IPS-18a (cell line): ENCODE data around the gene CEP250.
A peak's percentile ranks its signal among the peaks of the same experiment; 100 is the strongest.
"Not testable (repeated sequence)": the region's sequence is repeated elsewhere in the genome, so short reads cannot be mapped to it uniquely, and the experiment has no call there.

Experiments used
- H3K27ac ChIP-seq: one replicate; pipeline ENCODE4 v1.5.1; 2013; ENCODE audit warnings: low read length
- H3K27me3 ChIP-seq: one replicate; pipeline ENCODE4 v1.6.1; 2013; ENCODE audit warnings: mild to moderate bottlenecking, low read length; ENCODE audit not compliant: control insufficient read depth, insufficient read depth
- H3K36me3 ChIP-seq: one replicate; pipeline ENCODE4 v1.6.1; 2013; ENCODE audit warnings: low read depth, low read length; ENCODE audit not compliant: control insufficient read depth
- H3K4me1 ChIP-seq: one replicate; pipeline ENCODE4 v1.6.1; 2013; ENCODE audit warnings: low read depth, low read length; ENCODE audit not compliant: control insufficient read depth
- H3K4me3 ChIP-seq: one replicate; pipeline ENCODE4 v1.5.1; 2013; ENCODE audit warnings: low read length
- H3K9ac ChIP-seq: one replicate; pipeline ENCODE4 v1.6.1; 2013; ENCODE audit warnings: mild to moderate bottlenecking, low read length, moderate library complexity
- H3K9me3 ChIP-seq: one replicate; pipeline ENCODE4 v1.6.1; 2013; ENCODE audit warnings: low read depth, low read length; ENCODE audit not compliant: control insufficient read depth

Gene CEP250

DNA sequence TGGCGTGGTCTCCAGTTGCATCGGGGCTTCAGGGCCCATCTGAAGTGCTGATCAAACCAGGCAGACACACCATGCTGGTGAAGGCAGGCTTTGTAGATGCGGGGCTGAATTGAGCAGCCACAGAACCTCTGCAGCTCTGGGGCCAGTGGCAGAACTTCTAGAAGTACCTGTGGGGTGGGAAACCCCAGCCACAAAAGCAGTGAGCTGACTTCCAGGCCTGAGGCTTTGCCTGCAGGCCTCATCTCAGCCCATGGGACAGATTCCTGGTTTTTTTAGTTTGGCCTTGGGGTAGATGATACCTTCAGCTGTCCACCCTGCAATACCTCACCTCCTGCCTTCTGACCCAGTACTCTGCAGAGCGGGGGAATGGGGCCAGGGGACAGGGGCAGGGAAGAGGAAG, 59.9 kb downstream of the CEP250 start:
- no peaks in the 10 kb centered on the region for H3K4me1 ChIP-seq
- H3K27ac ChIP-seq, result no peak overlapping the region
- H3K27me3 ChIP-seq, result no peaks in the 10 kb centered on the region
- no peak overlapping the region for H3K9ac ChIP-seq
- peaks cover 25% of the 10 kb centered on the region for H3K36me3 ChIP-seq
- H3K4me3 ChIP-seq, result no peak overlapping the region
- H3K9me3 ChIP-seq, result no peaks in the 10 kb centered on the region

DNA sequence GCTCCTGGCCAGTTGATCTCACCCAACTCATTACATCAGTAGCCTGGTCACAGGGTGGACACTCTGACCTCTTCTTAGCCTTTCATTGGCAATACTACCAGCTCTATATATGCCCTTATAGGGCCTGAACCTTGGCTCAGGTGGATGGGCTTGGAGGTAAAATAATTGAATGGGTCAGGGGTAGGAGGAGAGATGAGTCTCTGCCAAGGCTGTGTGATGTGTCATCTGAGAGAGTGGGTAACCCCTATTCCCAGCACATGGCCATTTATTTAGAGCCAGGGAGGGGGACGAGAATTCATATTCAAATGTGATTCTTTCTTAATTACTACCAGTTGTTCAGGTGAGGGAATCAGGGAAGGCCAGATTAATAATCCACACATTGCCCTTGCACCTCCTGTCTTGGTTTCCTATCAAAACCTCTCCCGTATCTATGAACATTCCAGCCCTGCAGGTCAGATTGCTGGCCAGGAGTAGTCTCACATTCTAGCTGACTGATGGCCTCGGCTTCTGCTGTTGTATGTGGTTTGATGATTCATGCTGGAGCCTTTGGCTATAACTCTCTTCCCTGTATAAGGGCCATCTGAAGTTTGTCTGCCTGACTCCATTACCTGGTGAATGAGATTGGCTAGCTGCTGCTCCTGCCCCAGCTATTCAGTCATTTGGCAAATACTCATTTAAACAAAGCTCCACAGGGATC, 60.7 kb downstream of the CEP250 start:
- Histone ChIP-seq H3K36me3 (peaks cover 19% of the 10 kb centered on the region), H3K4me3 (no peak overlapping the region), H3K27ac (no peak overlapping the region), H3K9me3 (no peaks in the 10 kb centered on the region), H3K4me1 (no peaks in the 10 kb centered on the region), H3K27me3 (no peaks in the 10 kb centered on the region), H3K9ac (no peak overlapping the region)

GRCh38 chr20:35517125-35517524, 61.7 kb downstream of the CEP250 start:
- H3K36me3 ChIP-seq, result peaks cover 8% of the 10 kb centered on the region
- H3K27me3 ChIP-seq, result no peaks in the 10 kb centered on the region
- H3K27ac ChIP-seq, result no peak overlapping the region
- no peaks in the 10 kb centered on the region for H3K4me1 ChIP-seq
- H3K9me3 ChIP-seq, result no peaks in the 10 kb centered on the region
- no peak overlapping the region for H3K4me3 ChIP-seq
- H3K9ac ChIP-seq, result no peak overlapping the region

DNA sequence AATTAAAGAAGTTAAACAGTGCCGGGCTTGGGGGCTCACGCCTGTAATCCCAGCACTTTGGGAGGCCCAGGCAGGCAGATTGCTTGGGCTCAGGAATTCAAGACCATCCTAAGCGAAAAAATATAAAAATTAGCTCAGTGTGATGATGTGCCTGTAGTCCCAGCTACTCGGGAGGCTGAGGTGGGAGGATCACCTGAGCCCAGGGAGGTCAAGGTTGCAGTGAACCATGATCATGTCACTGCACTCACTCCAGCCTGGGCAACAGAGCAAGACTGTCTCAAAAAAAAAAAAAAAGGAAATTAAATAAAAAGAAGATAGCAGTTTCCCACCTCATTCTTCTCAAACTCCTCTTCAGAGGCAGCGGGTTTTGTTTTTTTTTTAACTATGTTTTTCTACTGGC, 62.4 kb downstream of the CEP250 start:
- not testable (repeated sequence) for H3K36me3 ChIP-seq, H3K9me3 ChIP-seq, H3K4me1 ChIP-seq, H3K4me3 ChIP-seq, H3K9ac ChIP-seq, H3K27me3 ChIP-seq, H3K27ac ChIP-seq

GRCh38 chr20:35518955-35519354, 63.6 kb downstream of the CEP250 start:
- Histone ChIP-seq H3K4me1 (no peaks in the 10 kb centered on the region), H3K36me3 (peaks cover under 1% of the 10 kb centered on the region), H3K27ac (no peak overlapping the region), H3K9me3 (no peaks in the 10 kb centered on the region), H3K9ac (no peak overlapping the region), H3K27me3 (no peaks in the 10 kb centered on the region), H3K4me3 (no peak overlapping the region)

GRCh38 chr20:35523298-35523888, 68.0 kb downstream of the CEP250 start:
- Histone ChIP-seq H3K9ac (no peak overlapping the region), H3K4me1 (no peaks in the 10 kb centered on the region), H3K27me3 (no peaks in the 10 kb centered on the region), H3K27ac (no peak overlapping the region), H3K36me3 (no peaks in the 10 kb centered on the region), H3K9me3 (no peaks in the 10 kb centered on the region), H3K4me3 (no peak overlapping the region)

DNA sequence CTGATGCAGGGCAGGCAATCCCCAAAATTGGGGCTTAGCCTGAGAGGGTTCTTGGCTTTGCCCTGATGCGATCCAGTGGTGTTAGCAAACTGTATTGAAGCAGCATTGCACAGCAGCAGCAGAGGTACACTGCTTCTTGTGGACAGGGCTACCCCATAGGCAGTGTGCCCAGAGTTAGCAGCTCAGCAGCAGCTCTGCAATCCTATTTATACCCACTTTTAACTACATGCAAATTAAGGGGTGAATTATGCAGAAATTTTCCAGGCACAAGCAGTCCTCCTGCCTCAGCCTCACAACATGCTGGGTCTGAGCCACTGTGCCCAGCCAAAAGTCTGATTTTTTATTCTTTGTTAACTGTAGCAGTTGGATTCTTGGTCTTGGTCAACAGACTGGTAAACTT, 70.2 kb downstream of the CEP250 start:
- Histone ChIP-seq H3K4me1 (no peaks in the 10 kb centered on the region), H3K4me3 (no peak overlapping the region), H3K9ac (no peak overlapping the region), H3K36me3 (no peaks in the 10 kb centered on the region), H3K27ac (no peak overlapping the region), H3K9me3 (no peaks in the 10 kb centered on the region), H3K27me3 (no peaks in the 10 kb centered on the region)

- Histone ChIP-seq H3K9ac (no peak overlapping the region), H3K36me3 (no peaks in the 10 kb centered on the region), H3K9me3 (no peaks in the 10 kb centered on the region), H3K27ac (no peak overlapping the region), H3K27me3 (no peaks in the 10 kb centered on the region), H3K4me1 (no peaks in the 10 kb centered on the region), H3K4me3 (no peak overlapping the region)
Measured at GRCh38 chr20:35527122-35527769, 71.8 kb downstream of the CEP250 start.

- Histone ChIP-seq H3K9me3 (no peaks in the 10 kb centered on the region), H3K27ac (no peak within 1 kb of the TSS), H3K27me3 (no peaks in the 10 kb centered on the region), H3K4me1 (no peaks in the 10 kb centered on the region), H3K4me3 (no peak within 1 kb of the TSS), H3K36me3 (no peaks in the 10 kb centered on the region), H3K9ac (no peak within 1 kb of the TSS)
Measured at GRCh38 chr20:35529552-35529951, 74.2 kb downstream of the CEP250 start, which contains the start of gene C20orf173. Gene C20orf173 (minus strand): TSS chr20:35529652. CDS start chr20:35529373, 279 bp downstream.

DNA sequence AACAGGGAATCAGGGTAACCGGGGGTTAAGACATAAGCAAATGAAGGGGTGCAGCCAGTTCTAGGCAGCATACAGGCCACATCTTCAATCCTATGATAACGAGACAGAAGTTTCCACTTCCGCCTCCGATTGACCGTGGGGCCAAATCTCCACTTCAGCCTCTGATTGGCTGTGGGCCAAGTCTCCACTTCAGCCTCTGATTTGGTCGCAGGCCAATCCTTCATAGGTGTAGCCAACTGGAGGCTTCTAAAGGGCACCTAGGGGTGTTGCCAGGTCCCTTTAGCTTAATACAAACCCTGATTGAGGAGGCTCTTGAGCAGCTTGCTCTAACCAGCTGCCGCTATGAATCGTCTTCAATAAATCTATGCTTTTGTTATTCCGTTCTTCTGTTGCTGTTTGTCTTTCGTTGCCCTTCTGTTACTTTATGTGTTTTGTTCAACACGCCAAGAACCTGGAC, 84.4 kb downstream of the CEP250 start:
- H3K4me3 ChIP-seq, result peak overlapping the region; percentile 56
- H3K27ac ChIP-seq, result peak overlapping the region; percentile 51

DNA sequence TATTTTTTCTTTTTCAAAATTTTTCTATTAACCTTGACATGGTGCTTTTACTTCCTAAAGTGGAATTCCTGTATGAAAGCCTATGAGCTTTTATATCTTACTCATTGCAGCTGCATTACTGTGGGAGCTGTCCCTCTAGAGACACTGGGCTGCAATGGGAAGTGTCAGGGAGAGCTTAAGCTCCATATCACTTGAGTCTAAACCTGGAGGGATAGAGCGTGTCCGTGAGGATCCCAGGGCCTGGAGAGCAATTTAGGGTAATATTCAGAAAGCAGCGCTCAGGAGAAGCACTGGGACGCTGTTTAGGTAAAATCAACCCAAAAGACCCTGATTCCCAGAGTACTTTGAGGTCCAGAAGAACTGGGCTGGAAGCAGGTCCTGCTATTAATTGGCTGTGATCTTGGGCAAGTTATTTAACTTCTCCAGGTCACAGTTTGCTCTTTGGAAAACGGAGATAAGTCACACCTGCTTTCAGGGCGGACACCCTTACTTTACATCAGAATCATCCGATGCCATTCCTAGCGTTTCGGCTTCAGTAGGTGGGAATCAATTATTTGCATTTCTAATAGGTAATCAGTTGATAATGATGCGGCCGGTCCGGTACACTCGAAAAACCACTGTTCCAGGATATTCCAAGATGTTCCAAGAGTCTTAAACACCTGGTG, 85.9 kb downstream of the CEP250 start:
- peaks cover 9% of the 10 kb centered on the region for H3K4me1 ChIP-seq
- peak overlapping the region; percentile 24 for H3K9ac ChIP-seq
- no peaks in the 10 kb centered on the region for H3K27me3 ChIP-seq
- no peaks in the 10 kb centered on the region for H3K9me3 ChIP-seq
- H3K36me3 ChIP-seq, result peaks cover 10% of the 10 kb centered on the region
- H3K27ac ChIP-seq, result peak overlapping the region; percentile 19
- H3K4me3 ChIP-seq, result peak overlapping the region; percentile 86

More for the DNA sequence above, 84.4 kb downstream of the CEP250 start:
- Histone ChIP-seq H3K9ac (no peak overlapping the region), H3K4me1 (peaks cover 9% of the 10 kb centered on the region), H3K36me3 (peaks cover 4% of the 10 kb centered on the region), H3K9me3 (no peaks in the 10 kb centered on the region), H3K27me3 (no peaks in the 10 kb centered on the region)
